Brain pericyte (primary cell): Measurements from ENCODE around the gene SPIRE1.
"Not testable (repeated sequence)": the region's sequence is repeated elsewhere in the genome, so short reads cannot be mapped to it uniquely, and the experiment has no call there.

Experiments used
- DNase-seq: peaks from one replicate; pipeline ENCODE4 v3.0.0-alpha.2; 2012; ENCODE audit warnings: low read depth, low spot score

Gene SPIRE1

GRCh38 chr18:12645751-12646203 lies 12.1 kb downstream of the SPIRE1 start:
- DNase-seq = no peak

- no peak for DNase-seq
Measured at GRCh38 chr18:12645254-12645653, 12.7 kb downstream of the SPIRE1 start.

- not testable (repeated sequence) for DNase-seq
Measured at GRCh38 chr18:12643756-12644155, 14.2 kb downstream of the SPIRE1 start.

- DNase-seq = no peak
Measured at GRCh38 chr18:12640881-12641200, 17.1 kb downstream of the SPIRE1 start.

GRCh38 chr18:12639990-12640880 lies 17.7 kb downstream of the SPIRE1 start:
- no peak for DNase-seq

- no peak for DNase-seq
Measured at GRCh38 chr18:12638644-12639124, 19.2 kb downstream of the SPIRE1 start.

GRCh38 chr18:12637901-12638643 lies 19.8 kb downstream of the SPIRE1 start:
- DNase-seq = no peak

- DNase-seq = no peak
Measured at GRCh38 chr18:12637393-12637792, 20.5 kb downstream of the SPIRE1 start.

GRCh38 chr18:12631831-12632477 lies 26.0 kb downstream of the SPIRE1 start:
- DNase-seq = no peak

GRCh38 chr18:12630136-12630535 lies 27.8 kb downstream of the SPIRE1 start:
- no peak for DNase-seq

- DNase-seq = no peak
Measured at GRCh38 chr18:12628706-12629702, 28.9 kb downstream of the SPIRE1 start.

GRCh38 chr18:12627199-12627598 lies 30.7 kb downstream of the SPIRE1 start:
- not testable (repeated sequence) for DNase-seq

- no peak for DNase-seq
Measured at GRCh38 chr18:12625241-12625640, 32.7 kb downstream of the SPIRE1 start.

GRCh38 chr18:12621742-12622306 lies 36.1 kb downstream of the SPIRE1 start:
- no peak for DNase-seq

- no peak for DNase-seq
Measured at GRCh38 chr18:12615748-12616147, 42.2 kb downstream of the SPIRE1 start.

- no peak for DNase-seq
Measured at GRCh38 chr18:12608301-12608700, 49.6 kb downstream of the SPIRE1 start.

- no peak for DNase-seq
Measured at GRCh38 chr18:12606592-12607315, 51.2 kb downstream of the SPIRE1 start.

GRCh38 chr18:12604445-12605007 lies 53.4 kb downstream of the SPIRE1 start:
- no peak for DNase-seq

- no peak for DNase-seq
Measured at GRCh38 chr18:12599966-12600365, 57.9 kb downstream of the SPIRE1 start.

- DNase-seq = no peak
Measured at GRCh38 chr18:12599543-12599942, 58.4 kb downstream of the SPIRE1 start.
